ENCODE measurements around the gene INSR.

DNA sequence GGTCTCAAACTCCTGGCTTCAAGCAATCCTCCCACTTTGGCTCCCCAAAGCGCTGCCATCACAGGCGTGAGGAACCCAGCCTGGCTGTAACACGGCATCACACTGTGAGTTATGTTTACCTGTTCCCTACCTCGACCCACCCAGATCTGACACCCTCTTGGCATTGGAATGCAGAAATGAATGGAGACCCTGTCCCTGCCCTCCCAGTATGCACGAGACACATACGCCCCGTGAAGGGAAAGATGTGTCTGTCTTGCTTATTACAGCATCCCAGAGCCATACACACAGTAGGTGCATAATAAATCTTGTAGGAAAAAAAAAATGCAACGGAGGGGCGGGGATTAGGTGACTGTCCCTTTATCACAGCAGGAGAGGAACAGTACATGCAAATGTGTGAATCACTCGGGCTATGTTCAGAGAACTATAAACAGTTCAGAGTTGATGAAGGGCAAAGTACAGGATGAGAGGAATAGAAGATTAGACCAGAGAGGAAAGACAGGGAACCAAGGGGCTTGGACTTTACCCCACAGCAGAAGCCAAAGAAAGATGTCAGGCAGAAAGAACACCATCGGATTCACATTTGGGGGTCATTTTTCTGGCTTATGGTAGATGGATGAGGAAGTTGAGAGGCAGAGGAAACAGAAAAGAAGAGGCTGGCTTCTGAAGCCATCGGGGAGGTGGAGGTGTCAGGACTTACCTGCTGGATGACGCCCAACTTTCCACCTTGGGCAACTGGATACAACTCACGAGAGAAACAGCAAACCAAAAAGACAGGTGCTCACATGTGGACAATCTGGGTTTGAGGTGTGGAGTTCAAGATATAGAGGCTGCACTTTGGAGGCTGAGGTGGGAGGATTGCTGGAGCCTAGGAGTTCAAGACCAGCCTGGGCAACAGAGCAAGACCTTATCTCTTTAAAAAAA is 94.3 kb downstream of the INSR start:
- TF ChIP-seq, protein P1, sequence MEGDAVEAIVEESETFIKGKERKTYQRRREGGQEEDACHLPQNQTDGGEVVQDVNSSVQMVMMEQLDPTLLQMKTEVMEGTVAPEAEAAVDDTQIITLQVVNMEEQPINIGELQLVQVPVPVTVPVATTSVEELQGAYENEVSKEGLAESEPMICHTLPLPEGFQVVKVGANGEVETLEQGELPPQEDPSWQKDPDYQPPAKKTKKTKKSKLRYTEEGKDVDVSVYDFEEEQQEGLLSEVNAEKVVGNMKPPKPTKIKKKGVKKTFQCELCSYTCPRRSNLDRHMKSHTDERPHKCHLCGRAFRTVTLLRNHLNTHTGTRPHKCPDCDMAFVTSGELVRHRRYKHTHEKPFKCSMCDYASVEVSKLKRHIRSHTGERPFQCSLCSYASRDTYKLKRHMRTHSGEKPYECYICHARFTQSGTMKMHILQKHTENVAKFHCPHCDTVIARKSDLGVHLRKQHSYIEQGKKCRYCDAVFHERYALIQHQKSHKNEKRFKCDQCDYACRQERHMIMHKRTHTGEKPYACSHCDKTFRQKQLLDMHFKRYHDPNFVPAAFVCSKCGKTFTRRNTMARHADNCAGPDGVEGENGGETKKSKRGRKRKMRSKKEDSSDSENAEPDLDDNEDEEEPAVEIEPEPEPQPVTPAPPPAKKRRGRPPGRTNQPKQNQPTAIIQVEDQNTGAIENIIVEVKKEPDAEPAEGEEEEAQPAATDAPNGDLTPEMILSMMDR (IDR thresholded peaks at IDR 0.05; ENCODE audit: insufficient read depth, low read length), result no peak
- TF ChIP-seq POLR2AphosphoS5 (IDR thresholded peaks at IDR 0.05; ENCODE audit: low read depth) (no peak), GABPA (IDR thresholded peaks at IDR 0.05; ENCODE audit: low read depth) (no peak), SPI1 (IDR thresholded peaks at IDR 0.05; ENCODE audit: borderline replicate concordance, low read depth) (no peak)
- TF ChIP-seq, protein P2, sequence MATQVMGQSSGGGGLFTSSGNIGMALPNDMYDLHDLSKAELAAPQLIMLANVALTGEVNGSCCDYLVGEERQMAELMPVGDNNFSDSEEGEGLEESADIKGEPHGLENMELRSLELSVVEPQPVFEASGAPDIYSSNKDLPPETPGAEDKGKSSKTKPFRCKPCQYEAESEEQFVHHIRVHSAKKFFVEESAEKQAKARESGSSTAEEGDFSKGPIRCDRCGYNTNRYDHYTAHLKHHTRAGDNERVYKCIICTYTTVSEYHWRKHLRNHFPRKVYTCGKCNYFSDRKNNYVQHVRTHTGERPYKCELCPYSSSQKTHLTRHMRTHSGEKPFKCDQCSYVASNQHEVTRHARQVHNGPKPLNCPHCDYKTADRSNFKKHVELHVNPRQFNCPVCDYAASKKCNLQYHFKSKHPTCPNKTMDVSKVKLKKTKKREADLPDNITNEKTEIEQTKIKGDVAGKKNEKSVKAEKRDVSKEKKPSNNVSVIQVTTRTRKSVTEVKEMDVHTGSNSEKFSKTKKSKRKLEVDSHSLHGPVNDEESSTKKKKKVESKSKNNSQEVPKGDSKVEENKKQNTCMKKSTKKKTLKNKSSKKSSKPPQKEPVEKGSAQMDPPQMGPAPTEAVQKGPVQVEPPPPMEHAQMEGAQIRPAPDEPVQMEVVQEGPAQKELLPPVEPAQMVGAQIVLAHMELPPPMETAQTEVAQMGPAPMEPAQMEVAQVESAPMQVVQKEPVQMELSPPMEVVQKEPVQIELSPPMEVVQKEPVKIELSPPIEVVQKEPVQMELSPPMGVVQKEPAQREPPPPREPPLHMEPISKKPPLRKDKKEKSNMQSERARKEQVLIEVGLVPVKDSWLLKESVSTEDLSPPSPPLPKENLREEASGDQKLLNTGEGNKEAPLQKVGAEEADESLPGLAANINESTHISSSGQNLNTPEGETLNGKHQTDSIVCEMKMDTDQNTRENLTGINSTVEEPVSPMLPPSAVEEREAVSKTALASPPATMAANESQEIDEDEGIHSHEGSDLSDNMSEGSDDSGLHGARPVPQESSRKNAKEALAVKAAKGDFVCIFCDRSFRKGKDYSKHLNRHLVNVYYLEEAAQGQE (IDR thresholded peaks at IDR 0.05; ENCODE audit: insufficient replicate concordance, low read depth), result no peak
